Lower leg skin (tissue), 3 donors: ENCODE measurements around the gene TADA1.

Source experiments
- CTCF ChIP-seq, 3 donors: fragments of 450-650 bp; IDR thresholded peaks; one replicate each; pipeline ENCODE4 v1.5.1; 2016; ENCODE audit warnings: antibody characterized with exemption in 3 of 3, mild to moderate bottlenecking in 3 of 3, moderate library complexity in 2 of 3
- POLR2A ChIP-seq, 2 donors: fragments of 450-650 bp; IDR thresholded peaks; one replicate each; pipeline ENCODE4 v1.6.1; 2016 to 2017; ENCODE audit warnings: antibody characterized with exemption in 2 of 2, mild to moderate bottlenecking in 1 of 2, moderate library complexity in 1 of 2

DNA sequence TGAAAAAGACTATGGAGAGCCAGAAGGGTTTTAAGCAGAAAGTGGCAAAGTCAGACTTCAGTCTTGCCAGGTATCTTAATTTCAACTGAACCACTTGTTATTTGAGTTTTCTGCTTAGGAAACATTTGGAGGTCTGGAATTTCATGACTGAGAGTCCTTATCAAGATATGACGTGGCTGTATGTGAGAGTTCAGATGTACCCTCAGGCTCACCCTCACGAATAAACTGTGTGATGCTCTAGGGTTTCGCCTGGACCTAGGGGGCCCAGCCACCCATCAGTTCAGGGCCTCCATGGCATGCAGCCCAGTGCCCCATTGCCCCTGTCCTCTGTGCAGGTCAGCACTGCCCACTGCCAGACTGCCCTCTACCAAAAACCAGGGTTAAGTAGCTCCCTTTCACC lies 30.6 kb upstream of the TADA1 start:
- TF ChIP-seq CTCF (IDR thresholded peaks at IDR 0.05) (no peak), POLR2A (IDR thresholded peaks at IDR 0.05) (no peak)
